ENCODE results near the gene SLC6A1.

- TF ChIP-seq POLR2A (IDR thresholded peaks at IDR 0.05): no peak
- TF ChIP-seq, protein P1, sequence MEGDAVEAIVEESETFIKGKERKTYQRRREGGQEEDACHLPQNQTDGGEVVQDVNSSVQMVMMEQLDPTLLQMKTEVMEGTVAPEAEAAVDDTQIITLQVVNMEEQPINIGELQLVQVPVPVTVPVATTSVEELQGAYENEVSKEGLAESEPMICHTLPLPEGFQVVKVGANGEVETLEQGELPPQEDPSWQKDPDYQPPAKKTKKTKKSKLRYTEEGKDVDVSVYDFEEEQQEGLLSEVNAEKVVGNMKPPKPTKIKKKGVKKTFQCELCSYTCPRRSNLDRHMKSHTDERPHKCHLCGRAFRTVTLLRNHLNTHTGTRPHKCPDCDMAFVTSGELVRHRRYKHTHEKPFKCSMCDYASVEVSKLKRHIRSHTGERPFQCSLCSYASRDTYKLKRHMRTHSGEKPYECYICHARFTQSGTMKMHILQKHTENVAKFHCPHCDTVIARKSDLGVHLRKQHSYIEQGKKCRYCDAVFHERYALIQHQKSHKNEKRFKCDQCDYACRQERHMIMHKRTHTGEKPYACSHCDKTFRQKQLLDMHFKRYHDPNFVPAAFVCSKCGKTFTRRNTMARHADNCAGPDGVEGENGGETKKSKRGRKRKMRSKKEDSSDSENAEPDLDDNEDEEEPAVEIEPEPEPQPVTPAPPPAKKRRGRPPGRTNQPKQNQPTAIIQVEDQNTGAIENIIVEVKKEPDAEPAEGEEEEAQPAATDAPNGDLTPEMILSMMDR (IDR thresholded peaks at IDR 0.05): no peak
Measured at GRCh38 chr3:10985181-10985580, 7.4 kb upstream of the SLC6A1 start.
